Measurements from ENCODE around the gene PRKCH.

DNA sequence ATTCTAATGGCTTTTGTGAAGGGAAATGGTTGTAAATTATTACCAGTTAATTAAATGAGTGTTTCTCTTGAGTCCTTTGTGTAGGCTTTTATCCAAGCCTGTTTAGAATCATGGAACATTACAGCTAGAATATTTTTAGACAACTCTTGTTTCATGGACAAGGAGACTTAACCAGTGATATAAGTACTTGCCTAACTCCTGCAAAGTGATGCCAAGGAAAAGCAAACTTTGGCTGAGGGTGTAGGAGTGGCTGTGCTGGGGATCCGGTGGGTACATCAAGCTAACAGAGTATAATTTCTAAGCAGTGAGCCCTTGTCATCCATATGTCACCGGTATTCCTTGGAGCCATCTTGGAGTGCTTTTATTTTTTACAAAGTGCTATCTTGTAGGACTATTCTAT, 61.5 kb downstream of the PRKCH start:
- TF ChIP-seq POLR2A (IDR thresholded peaks at IDR 0.05; ENCODE audit: low read depth, low read length) (no peak), SPI1 (IDR thresholded peaks at IDR 0.05; ENCODE audit: low read depth, low read length) (no peak), POLR2AphosphoS5 (IDR thresholded peaks at IDR 0.05; ENCODE audit: low read depth, low read length) (no peak), PAX5 (IDR thresholded peaks at IDR 0.05; ENCODE audit: insufficient read depth, low read length, severe bottlenecking) (no peak)
